ENCODE data around the gene CAPN8.

The CAPN8 gene

GRCh38 chr1:223542831-223543230, 122.7 kb downstream of the CAPN8 start:
- DNase-seq (ENCODE audit: low read depth, low spot score), result no peak
- no peaks in the 10 kb centered on the region for H3K27me3 ChIP-seq (ENCODE audit: insufficient read depth, insufficient read length)
- H3K4me3 ChIP-seq (ENCODE audit: insufficient read length, low read depth), result no peak overlapping the region
- no peaks in the 10 kb centered on the region for H3K36me3 ChIP-seq (ENCODE audit: insufficient read depth, insufficient read length, low read length)
- TF ChIP-seq ZNF274 (IDR thresholded peaks at IDR 0.05; ENCODE audit: low read depth, low read length) (no peak), SUZ12 (IDR thresholded peaks at IDR 0.05; ENCODE audit: extremely low read depth, insufficient read depth, insufficient read length) (no peak), YY1 (IDR thresholded peaks at IDR 0.05; ENCODE audit: insufficient read depth, insufficient read length) (no peak)
- no peaks in the 10 kb centered on the region for H3K9me3 ChIP-seq (ENCODE audit: insufficient read depth, low read length)
- H3K9ac ChIP-seq (ENCODE audit: insufficient read length, low read depth), result no peak overlapping the region
- H3K4me1 ChIP-seq (ENCODE audit: insufficient read depth, insufficient read length), result peaks cover 2% of the 10 kb centered on the region

- DNase-seq (ENCODE audit: low read depth, low spot score), result no peak
- no peaks in the 10 kb centered on the region for H3K27me3 ChIP-seq (ENCODE audit: insufficient read depth, insufficient read length)
- TF ChIP-seq ZNF274 (IDR thresholded peaks at IDR 0.05; ENCODE audit: low read depth, low read length) (no peak), YY1 (IDR thresholded peaks at IDR 0.05; ENCODE audit: insufficient read depth, insufficient read length) (no peak), SUZ12 (IDR thresholded peaks at IDR 0.05; ENCODE audit: extremely low read depth, insufficient read depth, insufficient read length) (no peak)
- H3K36me3 ChIP-seq (ENCODE audit: insufficient read depth, insufficient read length, low read length), result no peaks in the 10 kb centered on the region
- no peak overlapping the region for H3K4me3 ChIP-seq (ENCODE audit: insufficient read length, low read depth)
- H3K9ac ChIP-seq (ENCODE audit: insufficient read length, low read depth), result no peak overlapping the region
- H3K4me1 ChIP-seq (ENCODE audit: insufficient read depth, insufficient read length), result peaks cover 2% of the 10 kb centered on the region
- H3K9me3 ChIP-seq (ENCODE audit: insufficient read depth, low read length), result no peaks in the 10 kb centered on the region
Observed at GRCh38 chr1:223540485-223541106, 124.9 kb downstream of the CAPN8 start.

- no peak overlapping the region for H3K4me3 ChIP-seq (ENCODE audit: insufficient read length, low read depth)
- H3K9ac ChIP-seq (ENCODE audit: insufficient read length, low read depth), result no peak overlapping the region
- TF ChIP-seq YY1 (IDR thresholded peaks at IDR 0.05; ENCODE audit: insufficient read depth, insufficient read length), result no peak
- TF ChIP-seq SUZ12 (IDR thresholded peaks at IDR 0.05; ENCODE audit: extremely low read depth, insufficient read depth, insufficient read length), result no peak
- no peak for TF ChIP-seq ZNF274 (IDR thresholded peaks at IDR 0.05; ENCODE audit: low read depth, low read length)
- H3K36me3 ChIP-seq (ENCODE audit: insufficient read depth, insufficient read length, low read length), result no peaks in the 10 kb centered on the region
- peaks cover 2% of the 10 kb centered on the region for H3K4me1 ChIP-seq (ENCODE audit: insufficient read depth, insufficient read length)
- no peaks in the 10 kb centered on the region for H3K9me3 ChIP-seq (ENCODE audit: insufficient read depth, low read length)
- H3K27me3 ChIP-seq (ENCODE audit: insufficient read depth, insufficient read length), result no peaks in the 10 kb centered on the region
- no peak for DNase-seq (ENCODE audit: low read depth, low spot score)
Observed at GRCh38 chr1:223539750-223540149, 125.8 kb downstream of the CAPN8 start.

- Histone ChIP-seq H3K4me1 (ENCODE audit: insufficient read depth, insufficient read length) (peaks cover 2% of the 10 kb centered on the region), H3K9ac (ENCODE audit: insufficient read length, low read depth) (no peak overlapping the region), H3K27me3 (ENCODE audit: insufficient read depth, insufficient read length) (no peaks in the 10 kb centered on the region), H3K4me3 (ENCODE audit: insufficient read length, low read depth) (no peak overlapping the region), H3K36me3 (ENCODE audit: insufficient read depth, insufficient read length, low read length) (no peaks in the 10 kb centered on the region), H3K9me3 (ENCODE audit: insufficient read depth, low read length) (no peaks in the 10 kb centered on the region)
- no peak for DNase-seq (ENCODE audit: low read depth, low spot score)
- TF ChIP-seq SUZ12 (IDR thresholded peaks at IDR 0.05; ENCODE audit: extremely low read depth, insufficient read depth, insufficient read length) (no peak), YY1 (IDR thresholded peaks at IDR 0.05; ENCODE audit: insufficient read depth, insufficient read length) (no peak), ZNF274 (IDR thresholded peaks at IDR 0.05; ENCODE audit: low read depth, low read length) (no peak)
Observed at GRCh38 chr1:223538981-223539380, 126.5 kb downstream of the CAPN8 start.

GRCh38 chr1:223535319-223535718, 130.2 kb downstream of the CAPN8 start:
- Histone ChIP-seq H3K9ac (ENCODE audit: insufficient read length, low read depth) (no peak overlapping the region), H3K9me3 (ENCODE audit: insufficient read depth, low read length) (no peaks in the 10 kb centered on the region), H3K27me3 (ENCODE audit: insufficient read depth, insufficient read length) (no peaks in the 10 kb centered on the region), H3K4me3 (ENCODE audit: insufficient read length, low read depth) (no peak overlapping the region), H3K36me3 (ENCODE audit: insufficient read depth, insufficient read length, low read length) (no peaks in the 10 kb centered on the region), H3K4me1 (ENCODE audit: insufficient read depth, insufficient read length) (no peaks in the 10 kb centered on the region)
- no peak for TF ChIP-seq SUZ12 (IDR thresholded peaks at IDR 0.05; ENCODE audit: extremely low read depth, insufficient read depth, insufficient read length)
- no peak for DNase-seq (ENCODE audit: low read depth, low spot score)

- Histone ChIP-seq H3K27me3 (ENCODE audit: insufficient read depth, insufficient read length) (no peaks in the 10 kb centered on the region), H3K36me3 (ENCODE audit: insufficient read depth, insufficient read length, low read length) (no peaks in the 10 kb centered on the region), H3K9me3 (ENCODE audit: insufficient read depth, low read length) (no peaks in the 10 kb centered on the region), H3K9ac (ENCODE audit: insufficient read length, low read depth) (no peak overlapping the region), H3K4me3 (ENCODE audit: insufficient read length, low read depth) (no peak overlapping the region), H3K4me1 (ENCODE audit: insufficient read depth, insufficient read length) (no peaks in the 10 kb centered on the region)
- TF ChIP-seq YY1 (IDR thresholded peaks at IDR 0.05; ENCODE audit: insufficient read depth, insufficient read length) (no peak), ZNF274 (IDR thresholded peaks at IDR 0.05; ENCODE audit: low read depth, low read length) (no peak), SUZ12 (IDR thresholded peaks at IDR 0.05; ENCODE audit: extremely low read depth, insufficient read depth, insufficient read length) (no peak)
- DNase-seq (ENCODE audit: low read depth, low spot score), result no peak
Observed at GRCh38 chr1:223534677-223535076, 130.8 kb downstream of the CAPN8 start.

GRCh38 chr1:223533708-223534107, 131.8 kb downstream of the CAPN8 start:
- H3K9me3 ChIP-seq (ENCODE audit: insufficient read depth, low read length), result no peaks in the 10 kb centered on the region

More at GRCh38 chr1:223533708-223534107, 131.8 kb downstream of the CAPN8 start:
- Histone ChIP-seq H3K4me1 (ENCODE audit: insufficient read depth, insufficient read length) (no peaks in the 10 kb centered on the region), H3K4me3 (ENCODE audit: insufficient read length, low read depth) (no peak overlapping the region), H3K36me3 (ENCODE audit: insufficient read depth, insufficient read length, low read length) (no peaks in the 10 kb centered on the region), H3K27me3 (ENCODE audit: insufficient read depth, insufficient read length) (no peaks in the 10 kb centered on the region), H3K9ac (ENCODE audit: insufficient read length, low read depth) (no peak overlapping the region)
- TF ChIP-seq ZNF274 (IDR thresholded peaks at IDR 0.05; ENCODE audit: low read depth, low read length), result no peak
- no peak for TF ChIP-seq YY1 (IDR thresholded peaks at IDR 0.05; ENCODE audit: insufficient read depth, insufficient read length)
- no peak for TF ChIP-seq SUZ12 (IDR thresholded peaks at IDR 0.05; ENCODE audit: extremely low read depth, insufficient read depth, insufficient read length)
- DNase-seq (ENCODE audit: low read depth, low spot score), result no peak

Measured in NT2/D1 (cell line).